ENCODE results near the gene CNTNAP2.
"Not testable (repeated sequence)": the region's sequence is repeated elsewhere in the genome, so short reads cannot be mapped to it uniquely, and the experiment has no call there.

CNTNAP2 gene

GRCh38 chr7:146177301-146177700 lies 60.7 kb downstream of the CNTNAP2 start:
- Histone ChIP-seq H3K79me2 (ENCODE audit: insufficient read depth, low read length) (no peaks in the 10 kb centered on the region), H3K4me3 (ENCODE audit: insufficient read depth, low read length, poor library complexity, severe bottlenecking) (no peak overlapping the region), H3K9me2 (replicated peaks; ENCODE audit: insufficient read depth, low read length) (no peaks in the 10 kb centered on the region), H2AFZ (ENCODE audit: low read depth, low read length, severe bottlenecking) (no peak overlapping the region), H3F3A (ENCODE audit: insufficient read depth) (no peaks in the 10 kb centered on the region), H3K4me2 (ENCODE audit: low read depth, low read length, poor library complexity, severe bottlenecking) (no peak overlapping the region), H4K20me1 (ENCODE audit: low read depth, low read length) (no peaks in the 10 kb centered on the region), H3K36me3 (ENCODE audit: low read length) (no peaks in the 10 kb centered on the region), H3K27ac (ENCODE audit: low read depth, low read length) (no peak overlapping the region), H3K27me3 (ENCODE audit: low read length) (no peaks in the 10 kb centered on the region), H3K9ac (ENCODE audit: low read length) (no peak overlapping the region), H3K9me3 (ENCODE audit: insufficient read depth, low read length) (no peaks in the 10 kb centered on the region)
- TF ChIP-seq EZH2phosphoT487 (conservative IDR thresholded peaks at IDR 0.05; ENCODE audit: low read length) = no peak
- TF ChIP-seq CTCF (IDR thresholded peaks at IDR 0.05; ENCODE audit: insufficient read depth, low read length, poor library complexity, severe bottlenecking) = no peak

- TF ChIP-seq EZH2phosphoT487 (conservative IDR thresholded peaks at IDR 0.05; ENCODE audit: low read length) = no peak
- no peak for TF ChIP-seq CTCF (IDR thresholded peaks at IDR 0.05; ENCODE audit: insufficient read depth, low read length, poor library complexity, severe bottlenecking)
- no peaks in the 10 kb centered on the region for H3F3A ChIP-seq (ENCODE audit: insufficient read depth)
- H3K79me2 ChIP-seq (ENCODE audit: insufficient read depth, low read length) = no peaks in the 10 kb centered on the region
- no peak overlapping the region for H3K4me2 ChIP-seq (ENCODE audit: low read depth, low read length, poor library complexity, severe bottlenecking)
- H3K9ac ChIP-seq (ENCODE audit: low read length) = no peak overlapping the region
- H3K27ac ChIP-seq (ENCODE audit: low read depth, low read length) = no peak overlapping the region
- no peaks in the 10 kb centered on the region for H3K36me3 ChIP-seq (ENCODE audit: low read length)
- H3K9me2 ChIP-seq (replicated peaks; ENCODE audit: insufficient read depth, low read length) = no peaks in the 10 kb centered on the region
- no peak overlapping the region for H2AFZ ChIP-seq (ENCODE audit: low read depth, low read length, severe bottlenecking)
- H3K9me3 ChIP-seq (ENCODE audit: insufficient read depth, low read length) = no peaks in the 10 kb centered on the region
- H3K4me3 ChIP-seq (ENCODE audit: insufficient read depth, low read length, poor library complexity, severe bottlenecking) = no peak overlapping the region
- no peaks in the 10 kb centered on the region for H3K27me3 ChIP-seq (ENCODE audit: low read length)
- no peaks in the 10 kb centered on the region for H4K20me1 ChIP-seq (ENCODE audit: low read depth, low read length)
These were observed 69.2 kb downstream of the CNTNAP2 start for GRCh38 chr7:146185844-146186243.

GRCh38 chr7:146191428-146191827 lies 74.8 kb downstream of the CNTNAP2 start:
- H3K9me3 ChIP-seq (ENCODE audit: insufficient read depth, low read length); H3K79me2 ChIP-seq (ENCODE audit: insufficient read depth, low read length); H3K27me3 ChIP-seq (ENCODE audit: low read length); H3K9me2 ChIP-seq (replicated peaks; ENCODE audit: insufficient read depth, low read length); H3K9ac ChIP-seq (ENCODE audit: low read length); H3K4me2 ChIP-seq (ENCODE audit: low read depth, low read length, poor library complexity, severe bottlenecking); H3K27ac ChIP-seq (ENCODE audit: low read depth, low read length); H4K20me1 ChIP-seq (ENCODE audit: low read depth, low read length); H3K4me3 ChIP-seq (ENCODE audit: insufficient read depth, low read length, poor library complexity, severe bottlenecking); H3K36me3 ChIP-seq (ENCODE audit: low read length); H3F3A ChIP-seq (ENCODE audit: insufficient read depth); H2AFZ ChIP-seq (ENCODE audit: low read depth, low read length, severe bottlenecking): not testable (repeated sequence)

- Histone ChIP-seq H3K27me3 (ENCODE audit: low read length) (no peaks in the 10 kb centered on the region), H3K79me2 (ENCODE audit: insufficient read depth, low read length) (no peaks in the 10 kb centered on the region), H3K27ac (ENCODE audit: low read depth, low read length) (no peak overlapping the region), H3F3A (ENCODE audit: insufficient read depth) (no peaks in the 10 kb centered on the region), H2AFZ (ENCODE audit: low read depth, low read length, severe bottlenecking) (no peak overlapping the region), H3K36me3 (ENCODE audit: low read length) (no peaks in the 10 kb centered on the region), H3K9ac (ENCODE audit: low read length) (no peak overlapping the region), H3K4me3 (ENCODE audit: insufficient read depth, low read length, poor library complexity, severe bottlenecking) (no peak overlapping the region), H4K20me1 (ENCODE audit: low read depth, low read length) (no peaks in the 10 kb centered on the region), H3K4me2 (ENCODE audit: low read depth, low read length, poor library complexity, severe bottlenecking) (no peak overlapping the region), H3K9me3 (ENCODE audit: insufficient read depth, low read length) (no peaks in the 10 kb centered on the region), H3K9me2 (replicated peaks; ENCODE audit: insufficient read depth, low read length) (no peaks in the 10 kb centered on the region)
- no peak for TF ChIP-seq CTCF (IDR thresholded peaks at IDR 0.05; ENCODE audit: insufficient read depth, low read length, poor library complexity, severe bottlenecking)
- TF ChIP-seq EZH2phosphoT487 (conservative IDR thresholded peaks at IDR 0.05; ENCODE audit: low read length) = no peak
These were observed 85.3 kb downstream of the CNTNAP2 start for GRCh38 chr7:146201945-146202344.
